Panc1 (cell line): ENCODE results near the gene SNX10. TPM values are rescaled to one million over a fixed set of nuclear protein-coding genes. Genes with fewer than 3 reads are reported as not detected.

ENCODE experiments used
- ATAC-seq: fragments of 200-7000 bp; cut with Tn5 transposase; 2 replicates; pipeline ENCODE4 v1.9.1; 2020; ENCODE audit warnings: mild to moderate bottlenecking, moderate library complexity
- Bru-seq: library from RNA; stranded (reverse); fragments of 400-500 nt; gene quantifications from one replicate; lab custom pipeline; 2021; lab: Mats Ljungman, UMichigan
- BruChase-seq, 2 experiments: library from RNA; stranded (reverse); fragments of 400-500 nt; gene quantifications; one replicate each; lab custom pipeline; 2021; lab: Mats Ljungman, UMichigan
- BruUV-seq: library from RNA; stranded (reverse); fragments of 400-500 nt; replicated peaks from 2 replicates; lab custom pipeline; 2021; lab: Mats Ljungman, UMichigan
- CTCF ChIA-PET: fragments of 300-600 bp; sonication (Branson Sonifier 250); formaldehyde crosslinking; loops from one replicate; lab custom pipeline; 2022; ENCODE audit warnings: antibody characterized with exemption; lab: Charles Lee
- POLR2A ChIA-PET: fragments of 300-600 bp; sonication (Branson Sonifier 250); formaldehyde crosslinking; loops from one replicate; lab custom pipeline; 2022; ENCODE audit warnings: antibody characterized with exemption; lab: Charles Lee
- DNase-seq: peaks from one replicate; pipeline ENCODE4 v3.0.0-alpha.2; 2010; ENCODE audit warnings: low read depth, low spot score
- H3K27ac ChIP-seq: 2 replicates; pipeline ENCODE4 v1.5.1; 2011; ENCODE audit warnings: mild to moderate bottlenecking, low read length, inconsistent platforms
- H3K27me3 ChIP-seq: fragments of 200-500 bp; sonication (Bioruptor generic); 2 replicates; pipeline ENCODE4 v1.6.0; 2014; ENCODE audit warnings: low read length, inconsistent platforms; ENCODE audit not compliant: control insufficient read depth, insufficient read depth
- H3K36me3 ChIP-seq: fragments of 200-500 bp; sonication (Bioruptor generic); 2 replicates; pipeline ENCODE4 v1.5.1; 2014; ENCODE audit warnings: inconsistent platforms, mild to moderate bottlenecking, low read length, moderate library complexity; ENCODE audit not compliant: control insufficient read depth, insufficient read depth
- H3K4me1 ChIP-seq: 2 replicates; pipeline ENCODE4 v1.5.1; 2011; ENCODE audit warnings: inconsistent platforms, mild to moderate bottlenecking, low read length, moderate library complexity; ENCODE audit not compliant: control insufficient read depth, insufficient read depth
- H3K4me3 ChIP-seq, 2 experiments: 2 replicates each; pipeline ENCODE4 v1.5.1; 2011 to 2012; ENCODE audit warnings: low read depth in 2 of 2, low read length in 2 of 2, mild to moderate bottlenecking in 2 of 2, inconsistent platforms in 1 of 2, moderate library complexity in 1 of 2
- H3K9me3 ChIP-seq: fragments of 200-500 bp; sonication (Bioruptor generic); 2 replicates; pipeline ENCODE4 v1.5.1; 2014; ENCODE audit warnings: low read depth, mild to moderate bottlenecking, inconsistent platforms, low read length, moderate library complexity; ENCODE audit not compliant: control insufficient read depth, insufficient read depth
- CTCF ChIP-seq: fragments of 450-650 bp; IDR thresholded peaks from 2 replicates; pipeline ENCODE4 v1.5.1; 2017; ENCODE audit warnings: mild to moderate bottlenecking
- POLR2AphosphoS5 ChIP-seq: IDR thresholded peaks from 2 replicates; pipeline ENCODE4 v1.6.1; 2012; ENCODE audit warnings: mild to moderate bottlenecking, low read depth, low read length, moderate library complexity
- SIN3A ChIP-seq: IDR thresholded peaks from 2 replicates; pipeline ENCODE4 v1.6.1; 2012; ENCODE audit warnings: low read depth, mild to moderate bottlenecking, low read length, moderate library complexity, borderline replicate concordance; ENCODE audit not compliant: insufficient read depth
- TCF7L2 ChIP-seq: IDR thresholded peaks from 2 replicates; pipeline ENCODE4 v1.6.1; 2011; ENCODE audit warnings: mild to moderate bottlenecking, low read depth, low read length, inconsistent platforms
- in situ Hi-C: cut with HindIII; loops from 2 replicates; pipeline ENCODE4 v1.10.0; 2016; ENCODE audit warnings: low sequenced_read_pairs, low pct_unique_long_range_greater_than_20kb
- intact Hi-C: fragments of 100-400 bp; cut with micrococcal nuclease; formaldehyde crosslinking; loops from one replicate; pipeline ENCODE4 v1.10.0; 2022; ENCODE audit not compliant: unreplicated experiment
- long read RNA-seq: library from polyadenylated mRNA; unstranded; transcript quantifications from one replicate; pipeline ENCODE4 v2.0.0, GENCODE V29; 2021; ENCODE audit not compliant: unreplicated experiment
- polyA plus RNA-seq: library from polyadenylated mRNA; unstranded; fragments of >200 nt; gene quantifications from one replicate; pipeline ENCODE4 v1.2.1, GENCODE V29; 2012; ENCODE audit warnings: missing spikeins; ENCODE audit not compliant: insufficient read length
- total RNA-seq: library from RNA; stranded (reverse); gene quantifications from one replicate; pipeline ENCODE4 v1.2.1, GENCODE V29; 2021; ENCODE audit not compliant: unreplicated experiment
- TF ChIP-seq, protein P1 (sequence below), 2 experiments: IDR thresholded peaks; 2 replicates each; pipeline ENCODE4 v1.6.1; 2011 to 2012; ENCODE audit warnings: low read depth in 2 of 2, control low read depth in 1 of 2, low read length in 1 of 2, mild to moderate bottlenecking in 1 of 2, moderate library complexity in 1 of 2; ENCODE audit not compliant: insufficient read depth in 1 of 2

SNX10 gene, protein sequence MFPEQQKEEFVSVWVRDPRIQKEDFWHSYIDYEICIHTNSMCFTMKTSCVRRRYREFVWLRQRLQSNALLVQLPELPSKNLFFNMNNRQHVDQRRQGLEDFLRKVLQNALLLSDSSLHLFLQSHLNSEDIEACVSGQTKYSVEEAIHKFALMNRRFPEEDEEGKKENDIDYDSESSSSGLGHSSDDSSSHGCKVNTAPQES
- total RNA-seq (21.8 TPM), Bru-seq, nascent RNA (percentile 62 among the genes with signal in this experiment), BruChase-seq, experiment 1, labeled RNA remaining after a 2-hour chase (percentile 57 among the genes with signal in this experiment), BruChase-seq, experiment 2, labeled RNA remaining after a 6-hour chase (percentile 68 among the genes with signal in this experiment)
- 7.3 TPM for polyA plus RNA-seq
- long read RNA-seq, transcript SNX10-201 (7 exons, 2,546 nt) = major isoform, 62 of 82 reads
- long read RNA-seq, partial matches to known transcripts = 8 of 82 reads
- long read RNA-seq, other reads (novel, unspliced or antisense) = 7 of 82 reads

DNA sequence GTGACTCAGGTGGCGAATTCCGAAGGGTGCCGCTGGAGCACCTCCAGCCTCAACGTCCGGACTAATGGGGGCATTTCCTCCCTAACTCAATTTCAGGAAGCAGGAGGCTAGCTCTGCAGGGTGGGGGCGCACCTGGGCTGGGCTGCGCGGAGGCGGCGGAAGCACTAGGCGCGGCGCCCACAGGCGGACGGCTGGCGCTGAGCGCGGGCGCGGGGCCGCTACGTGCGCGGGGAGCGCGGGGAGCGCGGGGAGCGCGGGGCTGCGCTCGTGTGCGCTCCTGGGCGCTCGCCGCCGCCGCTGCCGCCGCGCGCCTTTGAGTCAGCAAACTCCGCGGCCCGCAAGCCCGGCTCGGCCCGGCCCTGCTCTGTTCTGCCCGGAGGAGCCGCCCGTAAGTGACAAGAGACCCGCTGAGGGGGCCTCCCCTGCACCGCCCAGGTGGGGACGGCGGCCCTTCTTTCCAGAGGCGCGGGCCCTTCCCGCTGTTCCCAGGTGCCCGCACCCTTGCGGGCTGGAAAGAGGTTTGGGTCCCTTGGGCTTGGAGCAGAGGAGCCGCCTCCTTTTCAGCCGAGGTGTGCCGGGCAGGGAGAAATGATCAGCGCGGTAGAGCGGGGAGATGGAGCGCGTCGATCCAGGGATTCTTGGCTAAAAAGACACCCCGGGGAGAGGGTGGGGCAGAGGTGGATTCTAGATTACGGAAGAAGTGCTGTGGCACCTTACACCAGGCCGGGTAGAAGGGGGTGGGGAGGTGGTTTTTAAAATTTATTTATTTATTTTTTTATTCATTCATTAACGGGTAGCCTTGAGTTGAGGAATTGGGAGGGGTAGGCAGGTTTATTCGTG is at the start of gene SNX10:
Gene SNX10 (plus strand): TSS at position 164 of the 840 bp plus-strand sequence. CDS start 54,581 bp downstream, outside the sequence.
- no peaks in the 10 kb centered on the region for H3K9me3 ChIP-seq
- TF ChIP-seq CTCF = peak; percentile 86
- TF ChIP-seq POLR2AphosphoS5 = 0 out of 2 replicates have a peak, but pooled peaks have one; percentile 16
- no peak; the same call in 1 of the 2 replicates for TF ChIP-seq TCF7L2
- peak within 1 kb of the TSS; percentile 86 for H3K27ac ChIP-seq
- no peaks in the 10 kb centered on the region for H3K36me3 ChIP-seq
- DNase-seq (no peak), ATAC-seq (peak; percentile 96)
- intact Hi-C loops (loop anchor here (5.0 kb wide), 1 partner anchor 70 kb away; no protein-coding TSS in a partner anchor), in situ Hi-C loops (no loop called here)
- CTCF ChIA-PET = no interaction called here
- BruUV-seq = no TSS peak
- POLR2A ChIA-PET = no interaction called here
- H3K4me1 ChIP-seq = peaks cover 11% of the 10 kb centered on the region
- H3K4me3 ChIP-seq = peak within 1 kb of the TSS; percentile 53 to 64
- H3K27me3 ChIP-seq = no peaks in the 10 kb centered on the region

GRCh38 chr7:26245150-26245549 is 46.5 kb upstream of the SNX10 start:
- Histone ChIP-seq H3K4me3 (no peak overlapping the region), H3K9me3 (no peaks in the 10 kb centered on the region), H3K27me3 (no peaks in the 10 kb centered on the region), H3K4me1 (no peaks in the 10 kb centered on the region), H3K27ac (no peak overlapping the region), H3K36me3 (no peaks in the 10 kb centered on the region)
- ChIA-PET POLR2A (no interaction called here), CTCF (no interaction called here)
- intact Hi-C loops = no loop called here
- DNase-seq (no peak), ATAC-seq (no peak)
- in situ Hi-C loops = no loop called here
- TF ChIP-seq SIN3A (no peak), POLR2AphosphoS5 (no peak), CTCF (no peak)
- TF ChIP-seq, protein P1, sequence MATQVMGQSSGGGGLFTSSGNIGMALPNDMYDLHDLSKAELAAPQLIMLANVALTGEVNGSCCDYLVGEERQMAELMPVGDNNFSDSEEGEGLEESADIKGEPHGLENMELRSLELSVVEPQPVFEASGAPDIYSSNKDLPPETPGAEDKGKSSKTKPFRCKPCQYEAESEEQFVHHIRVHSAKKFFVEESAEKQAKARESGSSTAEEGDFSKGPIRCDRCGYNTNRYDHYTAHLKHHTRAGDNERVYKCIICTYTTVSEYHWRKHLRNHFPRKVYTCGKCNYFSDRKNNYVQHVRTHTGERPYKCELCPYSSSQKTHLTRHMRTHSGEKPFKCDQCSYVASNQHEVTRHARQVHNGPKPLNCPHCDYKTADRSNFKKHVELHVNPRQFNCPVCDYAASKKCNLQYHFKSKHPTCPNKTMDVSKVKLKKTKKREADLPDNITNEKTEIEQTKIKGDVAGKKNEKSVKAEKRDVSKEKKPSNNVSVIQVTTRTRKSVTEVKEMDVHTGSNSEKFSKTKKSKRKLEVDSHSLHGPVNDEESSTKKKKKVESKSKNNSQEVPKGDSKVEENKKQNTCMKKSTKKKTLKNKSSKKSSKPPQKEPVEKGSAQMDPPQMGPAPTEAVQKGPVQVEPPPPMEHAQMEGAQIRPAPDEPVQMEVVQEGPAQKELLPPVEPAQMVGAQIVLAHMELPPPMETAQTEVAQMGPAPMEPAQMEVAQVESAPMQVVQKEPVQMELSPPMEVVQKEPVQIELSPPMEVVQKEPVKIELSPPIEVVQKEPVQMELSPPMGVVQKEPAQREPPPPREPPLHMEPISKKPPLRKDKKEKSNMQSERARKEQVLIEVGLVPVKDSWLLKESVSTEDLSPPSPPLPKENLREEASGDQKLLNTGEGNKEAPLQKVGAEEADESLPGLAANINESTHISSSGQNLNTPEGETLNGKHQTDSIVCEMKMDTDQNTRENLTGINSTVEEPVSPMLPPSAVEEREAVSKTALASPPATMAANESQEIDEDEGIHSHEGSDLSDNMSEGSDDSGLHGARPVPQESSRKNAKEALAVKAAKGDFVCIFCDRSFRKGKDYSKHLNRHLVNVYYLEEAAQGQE (IDR thresholded peaks at IDR 0.05; ENCODE audit: insufficient read depth in 1 of 2, low read depth in 2 of 2, low read length in 1 of 2) = no peak
- BruUV-seq = no TSS peak
